Liver (tissue), 3 donors: ENCODE results near the gene PEX11A.

Experiments
- TAF1 ChIP-seq: conservative IDR thresholded peaks from 2 replicates; pipeline ENCODE4 v1.6.1; 2016; ENCODE audit warnings: antibody characterized with exemption, mild to moderate bottlenecking
- YY1 ChIP-seq: IDR thresholded peaks from 2 replicates; pipeline ENCODE4 v1.6.1; 2016; ENCODE audit warnings: antibody characterized with exemption, mild to moderate bottlenecking
- TF ChIP-seq, protein P1 (sequence below): fragments of 150-350 bp; IDR thresholded peaks from 2 replicates; pipeline ENCODE4 v1.5.1; 2017; ENCODE audit warnings: improper control_type of control experiment, low read depth, low read length; ENCODE audit not compliant: missing input control
- TF ChIP-seq, protein P2 (sequence below): IDR thresholded peaks from 2 replicates; pipeline ENCODE4 v1.6.1; 2016; ENCODE audit warnings: antibody characterized with exemption, mild to moderate bottlenecking
- donor health status: healthy.
- donor health status: healthy.

DNA sequence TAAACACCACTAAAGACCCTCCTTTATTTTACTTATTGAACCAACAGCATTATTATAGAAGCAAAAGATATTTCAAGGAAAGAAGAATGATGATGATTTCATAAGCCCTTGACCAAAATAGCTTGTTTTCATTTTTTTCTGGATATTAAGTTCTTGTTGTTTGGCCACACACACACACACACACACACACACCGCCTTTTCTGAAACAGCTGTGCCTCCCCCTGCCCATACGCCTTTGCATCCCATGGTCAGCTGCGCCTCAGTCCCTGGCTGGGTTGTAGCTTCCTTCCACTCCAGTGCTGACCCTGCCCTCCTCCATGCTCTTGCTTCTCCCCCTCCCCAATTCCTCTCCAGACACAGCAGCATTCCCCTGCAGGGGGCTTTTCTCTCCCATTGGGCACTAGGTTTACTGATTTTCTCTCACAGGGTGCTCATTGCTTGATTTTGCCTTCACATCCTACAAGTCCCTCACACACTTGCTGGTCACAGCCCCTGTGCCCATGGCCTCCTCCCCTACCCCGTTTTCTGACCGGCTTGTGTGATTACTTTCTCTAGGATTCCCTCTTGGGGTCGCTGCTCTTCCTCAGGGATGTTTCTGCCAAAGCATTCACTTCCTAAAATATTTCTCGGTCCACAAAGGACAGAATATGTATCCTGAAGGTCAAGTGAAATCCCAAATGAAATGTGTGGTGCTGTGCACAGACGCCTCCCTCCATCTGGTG, 42.1 kb upstream of the PEX11A start:
- TF ChIP-seq, protein P1, sequence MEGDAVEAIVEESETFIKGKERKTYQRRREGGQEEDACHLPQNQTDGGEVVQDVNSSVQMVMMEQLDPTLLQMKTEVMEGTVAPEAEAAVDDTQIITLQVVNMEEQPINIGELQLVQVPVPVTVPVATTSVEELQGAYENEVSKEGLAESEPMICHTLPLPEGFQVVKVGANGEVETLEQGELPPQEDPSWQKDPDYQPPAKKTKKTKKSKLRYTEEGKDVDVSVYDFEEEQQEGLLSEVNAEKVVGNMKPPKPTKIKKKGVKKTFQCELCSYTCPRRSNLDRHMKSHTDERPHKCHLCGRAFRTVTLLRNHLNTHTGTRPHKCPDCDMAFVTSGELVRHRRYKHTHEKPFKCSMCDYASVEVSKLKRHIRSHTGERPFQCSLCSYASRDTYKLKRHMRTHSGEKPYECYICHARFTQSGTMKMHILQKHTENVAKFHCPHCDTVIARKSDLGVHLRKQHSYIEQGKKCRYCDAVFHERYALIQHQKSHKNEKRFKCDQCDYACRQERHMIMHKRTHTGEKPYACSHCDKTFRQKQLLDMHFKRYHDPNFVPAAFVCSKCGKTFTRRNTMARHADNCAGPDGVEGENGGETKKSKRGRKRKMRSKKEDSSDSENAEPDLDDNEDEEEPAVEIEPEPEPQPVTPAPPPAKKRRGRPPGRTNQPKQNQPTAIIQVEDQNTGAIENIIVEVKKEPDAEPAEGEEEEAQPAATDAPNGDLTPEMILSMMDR = no peak
- TF ChIP-seq TAF1 (no peak), YY1 (no peak)
- TF ChIP-seq, protein P2, sequence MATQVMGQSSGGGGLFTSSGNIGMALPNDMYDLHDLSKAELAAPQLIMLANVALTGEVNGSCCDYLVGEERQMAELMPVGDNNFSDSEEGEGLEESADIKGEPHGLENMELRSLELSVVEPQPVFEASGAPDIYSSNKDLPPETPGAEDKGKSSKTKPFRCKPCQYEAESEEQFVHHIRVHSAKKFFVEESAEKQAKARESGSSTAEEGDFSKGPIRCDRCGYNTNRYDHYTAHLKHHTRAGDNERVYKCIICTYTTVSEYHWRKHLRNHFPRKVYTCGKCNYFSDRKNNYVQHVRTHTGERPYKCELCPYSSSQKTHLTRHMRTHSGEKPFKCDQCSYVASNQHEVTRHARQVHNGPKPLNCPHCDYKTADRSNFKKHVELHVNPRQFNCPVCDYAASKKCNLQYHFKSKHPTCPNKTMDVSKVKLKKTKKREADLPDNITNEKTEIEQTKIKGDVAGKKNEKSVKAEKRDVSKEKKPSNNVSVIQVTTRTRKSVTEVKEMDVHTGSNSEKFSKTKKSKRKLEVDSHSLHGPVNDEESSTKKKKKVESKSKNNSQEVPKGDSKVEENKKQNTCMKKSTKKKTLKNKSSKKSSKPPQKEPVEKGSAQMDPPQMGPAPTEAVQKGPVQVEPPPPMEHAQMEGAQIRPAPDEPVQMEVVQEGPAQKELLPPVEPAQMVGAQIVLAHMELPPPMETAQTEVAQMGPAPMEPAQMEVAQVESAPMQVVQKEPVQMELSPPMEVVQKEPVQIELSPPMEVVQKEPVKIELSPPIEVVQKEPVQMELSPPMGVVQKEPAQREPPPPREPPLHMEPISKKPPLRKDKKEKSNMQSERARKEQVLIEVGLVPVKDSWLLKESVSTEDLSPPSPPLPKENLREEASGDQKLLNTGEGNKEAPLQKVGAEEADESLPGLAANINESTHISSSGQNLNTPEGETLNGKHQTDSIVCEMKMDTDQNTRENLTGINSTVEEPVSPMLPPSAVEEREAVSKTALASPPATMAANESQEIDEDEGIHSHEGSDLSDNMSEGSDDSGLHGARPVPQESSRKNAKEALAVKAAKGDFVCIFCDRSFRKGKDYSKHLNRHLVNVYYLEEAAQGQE = no peak
